ENCODE results near the gene HACD3.

- TF ChIP-seq CTCF (IDR thresholded peaks at IDR 0.05) (no peak), POLR2A (IDR thresholded peaks at IDR 0.05) (peak in 1 of 2 donors; percentile 37)
Observed at GRCh38 chr15:65530318-65531111, at the start of gene HACD3.
